ENCODE data around the gene G6PC2.
"Not testable (repeated sequence)": the region's sequence is repeated elsewhere in the genome, so short reads cannot be mapped to it uniquely, and the experiment has no call there.

G6PC2 gene

GRCh38 chr2:168907940-168908662 is 7.0 kb downstream of the G6PC2 start:
- DNase-seq, result no peak

GRCh38 chr2:168910330-168910729 is 9.2 kb downstream of the G6PC2 start:
- DNase-seq, result no peak

- no peak for DNase-seq
These were observed 11.4 kb downstream of the G6PC2 start for GRCh38 chr2:168912466-168912865.

GRCh38 chr2:168912901-168913369 is 11.8 kb downstream of the G6PC2 start:
- DNase-seq, result no peak

GRCh38 chr2:168913495-168913894 is 12.4 kb downstream of the G6PC2 start:
- no peak for DNase-seq

- DNase-seq, result no peak
These were observed 14.6 kb downstream of the G6PC2 start for GRCh38 chr2:168915441-168916330.

- DNase-seq, result no peak
These were observed 15.2 kb downstream of the G6PC2 start for GRCh38 chr2:168916331-168916675.

- peak; percentile 25 for DNase-seq
These were observed 19.5 kb downstream of the G6PC2 start for GRCh38 chr2:168920504-168921157.

- no peak for DNase-seq
These were observed 25.7 kb downstream of the G6PC2 start for GRCh38 chr2:168926621-168927386.

- no peak for DNase-seq
These were observed 27.2 kb downstream of the G6PC2 start for GRCh38 chr2:168928113-168928831.

- no peak for DNase-seq
These were observed 27.9 kb downstream of the G6PC2 start for GRCh38 chr2:168929031-168929430.

GRCh38 chr2:168930242-168930641 is 29.2 kb downstream of the G6PC2 start:
- DNase-seq, result no peak

GRCh38 chr2:168932174-168932573 is 31.1 kb downstream of the G6PC2 start:
- DNase-seq, result not testable (repeated sequence)

GRCh38 chr2:168934826-168935225 is 33.7 kb downstream of the G6PC2 start:
- no peak for DNase-seq

GRCh38 chr2:168935810-168936581 is 34.9 kb downstream of the G6PC2 start:
- no peak for DNase-seq

- DNase-seq, result no peak
These were observed 38.0 kb downstream of the G6PC2 start for GRCh38 chr2:168939061-168939460.

GRCh38 chr2:168939918-168940317 is 38.8 kb downstream of the G6PC2 start:
- no peak for DNase-seq

- DNase-seq, result no peak
These were observed 40.2 kb downstream of the G6PC2 start for GRCh38 chr2:168941297-168941696.

- no peak for DNase-seq
These were observed 43.0 kb downstream of the G6PC2 start for GRCh38 chr2:168944065-168944464.

- no peak for DNase-seq
These were observed 44.4 kb downstream of the G6PC2 start for GRCh38 chr2:168945508-168945907.

GRCh38 chr2:168948621-168949212 is 47.6 kb downstream of the G6PC2 start:
- DNase-seq, result no peak
